ELF-1 (cell line): ENCODE results near the gene GID4.

Experiments
- DNase-seq: peaks from one replicate; pipeline ENCODE4 v3.0.0-alpha.2; 2016; ENCODE audit warnings: low read depth, low spot score

The GID4 gene

DNA sequence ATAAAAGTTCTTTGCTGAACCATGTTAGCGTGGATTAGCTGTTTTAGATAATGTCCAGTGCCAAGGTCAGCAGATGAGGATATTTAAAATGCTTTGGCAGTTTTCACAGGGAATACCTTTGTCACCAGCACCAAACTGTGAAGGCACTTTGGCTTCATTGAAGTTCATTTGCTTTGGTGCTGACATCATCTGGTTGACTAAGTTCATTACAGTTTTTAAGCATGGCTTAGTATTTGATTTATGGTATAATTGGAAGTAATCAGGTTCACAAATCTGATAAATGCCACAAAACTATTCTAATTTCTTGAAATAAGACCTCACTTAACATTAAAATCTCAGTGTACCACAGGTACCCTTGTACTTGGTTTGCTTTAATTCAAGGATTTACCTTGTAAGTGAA lies 4.3 kb downstream of the GID4 start:
- no peak for DNase-seq

DNA sequence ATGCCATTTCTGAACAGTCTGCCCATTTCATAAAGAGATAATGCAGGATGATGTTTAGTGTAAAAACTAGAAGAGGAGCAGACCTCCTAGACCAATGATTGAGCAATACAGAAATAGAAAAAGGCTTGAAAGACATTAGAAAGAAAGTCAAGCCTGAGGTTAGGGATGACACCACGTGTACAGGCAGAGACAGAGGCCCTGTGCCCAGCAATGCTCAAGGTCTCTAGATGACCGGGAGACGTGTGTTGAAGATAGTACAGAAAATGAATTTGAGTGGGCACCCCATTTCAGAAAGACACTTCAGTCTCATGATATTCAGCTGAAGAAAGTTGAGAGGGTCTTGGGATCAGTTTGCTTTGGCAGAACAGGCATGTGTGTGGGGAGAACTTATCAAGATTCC lies 5.4 kb downstream of the GID4 start:
- DNase-seq, result no peak

DNA sequence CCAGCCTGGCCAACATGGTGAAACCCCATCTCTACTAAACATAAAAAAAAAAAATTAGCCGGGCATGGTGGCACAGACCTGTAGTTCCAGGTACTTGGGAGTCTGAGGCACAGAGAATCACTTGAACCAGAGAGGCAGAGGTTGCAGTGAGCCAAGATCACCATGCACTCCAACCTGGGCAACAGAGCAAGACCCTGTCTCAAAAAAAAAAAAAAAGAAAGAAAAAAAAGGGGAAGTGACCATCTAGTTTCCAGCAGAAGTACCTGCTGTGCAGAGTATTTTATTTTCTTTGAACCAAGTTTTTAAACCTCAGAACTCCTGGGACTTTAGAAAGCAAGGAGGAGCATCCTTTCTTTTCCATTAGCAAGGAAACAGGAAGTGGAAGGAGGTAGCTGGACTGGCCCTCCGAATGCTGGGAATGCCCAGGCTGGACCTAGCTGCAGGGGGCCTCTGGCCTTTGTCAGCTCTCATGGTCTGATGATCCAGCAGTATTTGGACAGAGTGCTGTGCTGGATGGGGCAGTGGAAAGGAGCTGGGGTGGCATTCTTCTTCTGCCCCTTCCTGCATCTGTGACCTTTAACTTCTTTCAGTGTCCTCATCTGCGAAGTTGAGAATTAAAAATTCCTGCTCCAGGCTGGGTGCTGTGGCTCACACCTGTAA lies 6.6 kb downstream of the GID4 start:
- DNase-seq, result no peak

DNA sequence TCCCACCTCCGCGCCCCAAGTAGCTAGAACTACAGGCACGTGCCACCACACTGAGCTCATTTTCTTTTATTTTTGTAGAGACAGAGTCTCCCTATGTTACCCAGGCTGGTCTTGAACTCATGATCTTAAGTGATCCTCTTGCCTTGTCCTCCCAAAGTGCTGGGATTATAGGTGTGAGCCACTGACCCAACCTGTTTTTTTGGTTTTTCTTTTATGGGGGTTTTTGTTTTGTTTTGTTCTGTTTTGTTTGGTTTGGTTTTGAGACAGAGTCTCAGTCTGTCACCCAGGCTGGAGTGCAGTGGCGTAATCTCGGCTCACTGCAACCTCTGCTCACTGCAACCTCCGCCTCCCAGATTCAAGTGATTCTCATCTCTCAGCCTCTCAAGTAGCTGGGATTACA lies 16.4 kb downstream of the GID4 start:
- DNase-seq, result no peak

DNA sequence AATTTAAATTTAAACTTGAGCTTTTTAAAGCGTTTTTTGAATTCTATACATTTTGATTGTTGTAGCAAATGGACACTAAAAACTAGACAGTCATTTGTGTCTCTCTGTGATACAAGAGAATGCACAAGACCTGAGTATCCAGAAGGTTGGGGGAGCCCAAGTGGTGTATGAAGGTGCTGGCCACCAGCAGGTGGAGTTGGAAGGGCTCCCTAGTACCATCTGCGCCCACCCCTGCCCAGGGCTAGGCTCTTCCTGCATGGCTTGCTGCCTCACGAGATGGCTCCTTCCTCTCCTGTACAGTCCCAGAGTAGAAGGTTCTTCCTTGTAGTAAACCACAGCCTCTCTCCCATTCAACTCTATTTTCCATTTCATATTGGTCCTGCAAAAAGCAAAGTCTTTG lies 17.0 kb downstream of the GID4 start:
- no peak for DNase-seq

DNA sequence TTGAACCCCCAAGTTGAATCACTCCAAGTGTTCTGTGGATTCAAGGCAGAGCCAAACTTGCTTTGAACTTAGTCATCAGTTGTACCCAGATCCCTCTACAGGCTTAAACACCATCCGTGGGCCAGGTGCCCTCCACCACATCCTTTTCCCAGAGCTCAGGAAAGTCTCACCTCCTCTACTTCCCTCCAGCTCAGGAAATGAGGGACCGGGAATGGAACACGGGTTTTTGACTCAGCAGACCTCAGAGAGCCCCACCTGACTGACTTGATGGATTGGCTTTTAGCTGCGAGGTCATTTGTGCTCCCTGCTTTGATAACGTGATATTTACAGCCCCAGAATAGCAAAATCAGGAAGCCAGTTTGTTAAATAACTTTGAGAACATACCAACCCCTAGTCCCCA lies 20.1 kb downstream of the GID4 start:
- DNase-seq, result no peak

DNA sequence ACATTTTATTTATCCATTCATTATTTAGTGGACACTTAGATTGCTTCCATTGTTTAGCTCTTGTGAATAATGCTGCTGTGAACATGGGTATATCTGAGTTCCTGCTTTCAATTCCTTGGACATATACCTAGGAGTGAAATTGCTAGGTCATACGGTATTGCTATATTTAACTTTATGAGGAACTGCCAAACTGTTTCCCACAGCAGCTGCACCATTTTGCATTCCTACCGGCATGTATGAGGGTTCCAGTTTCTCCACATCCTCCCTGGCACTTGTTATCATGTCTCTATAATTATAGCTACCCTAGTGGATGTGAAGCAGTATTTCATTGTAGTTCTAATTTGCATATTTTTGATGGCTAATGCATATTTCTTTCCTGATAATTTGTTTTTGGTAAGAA lies 24.8 kb downstream of the GID4 start:
- DNase-seq, result no peak

DNA sequence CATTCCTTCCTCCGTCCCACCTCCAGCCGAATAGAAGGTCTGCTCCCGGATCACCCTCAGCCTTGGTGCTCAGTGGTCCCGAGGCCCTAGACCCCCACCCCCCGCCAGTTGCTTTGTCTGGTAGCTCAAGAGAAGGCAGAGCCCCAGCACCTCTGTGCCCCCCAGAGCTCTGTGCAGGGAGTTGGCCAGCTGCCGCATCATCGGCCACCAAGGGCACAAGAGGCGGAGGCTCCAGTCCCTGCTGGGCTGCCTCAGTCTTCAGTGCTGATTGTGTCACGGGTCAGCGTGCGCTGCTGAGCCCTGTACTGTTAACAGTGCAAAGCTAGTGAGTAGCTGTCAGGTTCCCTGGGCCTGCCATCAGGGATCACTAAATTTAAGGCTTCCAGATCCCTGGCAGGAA lies 26.3 kb downstream of the GID4 start:
- DNase-seq, result no peak

DNA sequence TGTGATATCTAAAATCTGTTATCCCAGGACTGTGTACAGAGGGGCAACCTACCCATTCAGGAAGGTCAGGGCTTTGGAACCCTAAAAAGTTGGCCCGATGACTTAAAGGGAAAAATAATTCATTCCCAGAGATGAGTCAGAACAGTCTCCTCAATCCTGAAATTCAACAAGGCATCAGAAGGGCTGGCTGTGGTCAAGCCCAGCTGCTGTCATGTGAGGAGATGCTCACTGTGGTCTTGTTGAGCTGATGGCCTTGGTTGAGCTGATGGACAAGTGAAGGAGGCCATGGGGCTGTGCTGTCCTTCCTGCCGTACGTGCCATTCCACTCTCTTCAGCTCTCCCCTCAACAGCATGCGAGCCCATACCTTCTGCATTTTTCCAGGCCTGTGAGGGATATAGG lies 27.7 kb downstream of the GID4 start:
- no peak for DNase-seq

DNA sequence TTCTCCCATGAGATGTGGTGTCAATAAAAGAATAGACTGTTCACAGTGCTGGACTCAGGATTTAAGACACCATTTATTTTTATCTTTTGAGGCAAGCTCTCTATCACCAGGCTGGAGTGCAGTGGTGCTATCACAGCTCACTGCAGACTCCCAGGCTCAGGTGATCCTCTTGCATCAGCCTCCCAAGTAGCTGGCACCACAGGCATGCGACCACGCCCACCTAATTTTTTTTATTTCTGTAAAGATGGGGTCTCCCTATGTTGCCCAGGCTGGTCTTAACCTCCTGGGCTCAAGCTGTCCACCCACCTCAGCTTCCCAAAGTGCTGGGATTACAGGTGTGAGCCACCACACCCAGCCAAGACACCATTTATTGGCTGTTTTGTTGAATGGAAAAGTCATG lies 29.9 kb downstream of the GID4 start:
- DNase-seq, result no peak

DNA sequence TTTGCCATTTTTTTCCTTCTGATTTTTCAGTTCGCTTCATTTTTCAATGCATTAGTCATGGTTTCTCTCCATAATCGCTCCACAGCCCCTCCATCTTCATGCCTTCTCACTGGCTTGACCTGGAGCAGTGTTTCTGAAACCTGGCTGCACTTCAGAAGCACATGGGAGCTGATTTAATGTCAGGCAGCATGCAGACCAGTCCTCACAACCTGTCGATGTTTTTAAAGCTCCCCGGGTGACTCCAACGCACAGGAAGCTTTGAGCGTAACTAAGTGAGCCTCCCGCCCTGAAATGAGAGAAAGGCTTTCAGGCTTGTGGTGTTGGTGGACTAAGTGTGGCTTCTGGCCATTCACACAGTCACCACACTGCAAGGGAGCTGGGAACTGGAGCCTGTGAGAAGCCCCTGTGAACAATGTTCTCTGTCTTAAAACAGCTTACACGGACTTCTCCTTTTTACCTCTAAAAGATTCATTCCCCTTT lies 31.7 kb downstream of the GID4 start:
- peak; percentile 50 for DNase-seq

DNA sequence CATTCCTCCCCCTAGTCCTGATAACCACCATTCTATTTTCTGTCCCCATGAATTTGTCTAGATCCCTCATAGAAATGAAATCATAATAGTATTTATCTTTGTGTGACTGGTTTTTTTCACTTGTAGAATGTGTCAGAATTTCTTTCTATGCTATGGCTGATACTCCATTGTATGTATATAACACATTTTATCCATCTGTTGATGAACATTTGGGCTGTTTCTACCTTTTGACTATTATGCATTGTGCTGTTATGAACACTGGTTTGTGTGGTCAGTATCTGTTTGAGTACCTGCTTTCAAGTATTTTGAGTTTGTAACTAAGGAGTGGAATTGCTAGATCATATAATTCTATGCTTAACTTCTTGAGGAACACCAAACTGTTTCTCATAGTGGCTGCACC lies 32.5 kb downstream of the GID4 start:
- no peak for DNase-seq

DNA sequence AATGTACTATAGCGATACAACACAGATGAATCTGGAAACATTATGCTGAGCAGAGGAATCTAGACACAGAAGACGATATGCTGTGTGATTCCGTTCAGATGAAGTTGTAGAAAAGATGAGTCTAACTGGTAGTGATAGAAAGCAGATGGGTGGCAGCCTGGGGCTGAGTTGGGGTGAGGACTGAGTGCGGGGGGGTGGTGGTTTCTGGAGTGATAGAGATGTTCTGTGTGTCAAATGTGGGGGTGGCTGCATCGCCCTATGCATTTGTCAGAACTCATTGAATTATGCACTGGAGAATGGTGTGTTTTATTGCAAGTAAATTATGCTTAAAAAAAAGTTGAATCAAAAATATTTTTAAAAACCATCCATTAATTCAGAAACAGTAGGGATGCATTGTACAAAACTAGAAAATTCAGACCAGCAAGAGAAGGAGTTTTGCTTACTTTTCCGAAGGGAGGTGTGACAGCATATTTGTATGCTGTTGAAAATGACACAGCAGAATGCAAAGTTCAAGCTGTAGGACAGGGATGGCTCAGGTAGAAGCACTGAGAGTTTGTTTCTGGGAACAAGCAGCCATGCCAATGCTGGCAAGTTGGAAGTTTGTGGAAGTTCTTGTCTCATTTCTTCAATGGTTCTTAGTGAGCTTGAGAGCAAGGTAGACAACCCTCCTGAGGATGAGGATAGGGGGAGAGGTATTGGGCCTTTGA lies 35.5 kb downstream of the GID4 start:
- DNase-seq, result no peak

DNA sequence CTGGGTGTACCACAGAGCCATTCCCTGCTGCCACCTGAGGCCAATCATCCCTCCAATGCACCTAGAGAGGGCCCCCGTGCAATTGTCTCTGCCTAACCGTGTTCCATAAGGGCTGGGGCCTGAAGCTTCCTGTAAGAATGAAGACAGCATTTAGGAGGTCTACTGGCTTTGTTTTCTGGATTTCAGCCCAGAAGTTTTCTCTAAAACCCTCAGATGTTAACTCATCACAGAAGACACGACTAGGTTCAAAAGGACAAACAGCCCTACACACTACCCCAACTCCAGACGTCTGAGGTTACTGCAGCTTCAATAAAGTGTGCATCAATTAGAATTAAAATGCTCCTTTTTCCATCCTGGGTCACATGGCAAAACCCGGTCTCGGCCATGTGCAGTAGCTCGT lies 37.7 kb downstream of the GID4 start:
- no peak for DNase-seq

DNA sequence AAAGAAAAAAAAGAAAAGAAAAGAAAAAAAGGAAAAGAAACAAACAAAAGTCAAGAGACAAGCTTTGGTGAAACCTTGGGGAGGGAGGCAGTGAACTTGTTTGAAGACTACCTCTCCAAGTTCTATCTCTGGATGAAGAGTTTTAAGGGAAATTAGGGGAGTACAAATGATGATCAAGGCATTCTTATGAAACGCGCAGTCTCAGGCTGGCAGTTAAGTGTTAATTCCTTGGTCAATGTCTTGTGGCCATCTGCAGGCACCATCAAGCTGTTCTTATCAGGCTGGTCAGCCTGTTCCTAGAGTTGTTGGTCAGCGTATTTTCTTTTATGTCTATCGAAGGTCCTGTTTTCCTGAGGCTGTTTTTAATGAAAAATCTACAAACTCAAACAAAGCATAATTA lies 40.3 kb downstream of the GID4 start:
- DNase-seq, result no peak

DNA sequence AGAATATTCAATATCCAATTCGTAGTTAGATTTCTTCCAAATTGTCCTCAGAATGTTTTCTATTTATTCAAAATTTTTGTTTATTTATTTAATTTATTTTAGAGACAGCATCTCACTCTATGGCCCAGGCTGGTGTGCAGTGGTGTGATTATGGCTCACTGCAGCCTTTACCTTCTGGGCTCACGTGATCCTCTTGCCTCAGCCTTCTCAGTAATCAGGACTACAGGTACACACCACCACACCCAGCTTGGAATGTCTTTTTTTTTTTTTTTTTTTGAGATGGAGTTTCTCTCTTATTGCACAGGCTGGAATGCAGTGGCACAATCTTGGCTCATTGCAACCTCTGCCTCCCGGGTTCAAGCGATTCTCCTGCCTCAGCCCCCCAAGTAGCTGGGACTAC lies 45.0 kb downstream of the GID4 start:
- DNase-seq, result no peak

DNA sequence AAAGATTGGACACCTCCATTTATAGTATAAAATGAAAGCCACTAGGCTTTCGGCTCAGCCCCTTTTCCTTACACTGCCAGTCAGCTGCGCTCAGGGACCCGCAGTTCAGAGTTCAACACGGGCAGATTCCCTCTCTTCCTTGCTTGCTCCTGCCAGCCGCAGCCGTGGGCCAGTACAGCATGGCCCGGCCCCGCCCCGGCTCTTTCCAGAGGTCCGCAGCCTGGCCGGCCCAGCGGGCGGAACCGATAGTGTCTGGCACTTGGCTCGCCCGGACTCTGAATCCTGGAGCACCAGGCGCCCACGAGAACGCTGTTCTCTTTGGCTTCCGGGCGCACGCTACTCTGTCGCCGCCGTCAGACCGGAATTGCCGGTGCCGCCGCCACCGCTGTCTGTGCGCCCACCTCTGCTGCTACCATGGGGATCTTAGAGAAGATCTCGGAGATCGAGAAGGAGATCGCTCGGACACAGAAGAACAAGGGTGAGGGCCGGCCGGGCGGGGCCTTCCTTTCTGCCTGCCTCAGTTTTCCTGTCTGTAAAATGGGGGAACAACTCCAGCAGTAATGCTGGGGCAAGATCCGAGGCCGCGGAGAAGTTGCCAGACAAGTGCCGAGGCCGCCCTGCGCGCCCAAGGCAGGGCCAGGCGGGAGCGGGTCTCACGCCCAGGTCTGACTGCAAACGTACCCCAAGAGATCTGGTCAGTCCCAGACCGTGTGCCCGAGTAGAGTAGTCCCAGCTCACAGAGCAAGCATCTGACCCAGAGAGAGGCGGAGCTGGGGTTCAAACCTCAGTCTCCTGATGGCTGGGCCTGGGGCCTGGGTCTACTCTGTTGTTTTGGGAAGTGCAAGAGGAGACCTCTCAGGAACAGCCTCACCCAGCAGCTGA lies 48.6 kb downstream of the GID4 start, which contains the start of gene DRG2:
Gene DRG2 (plus strand): TSS at position 339 of the 882 bp plus-strand sequence. CDS start 76 bp downstream, at position 415.
- DNase-seq, result peak; percentile 97

DNA sequence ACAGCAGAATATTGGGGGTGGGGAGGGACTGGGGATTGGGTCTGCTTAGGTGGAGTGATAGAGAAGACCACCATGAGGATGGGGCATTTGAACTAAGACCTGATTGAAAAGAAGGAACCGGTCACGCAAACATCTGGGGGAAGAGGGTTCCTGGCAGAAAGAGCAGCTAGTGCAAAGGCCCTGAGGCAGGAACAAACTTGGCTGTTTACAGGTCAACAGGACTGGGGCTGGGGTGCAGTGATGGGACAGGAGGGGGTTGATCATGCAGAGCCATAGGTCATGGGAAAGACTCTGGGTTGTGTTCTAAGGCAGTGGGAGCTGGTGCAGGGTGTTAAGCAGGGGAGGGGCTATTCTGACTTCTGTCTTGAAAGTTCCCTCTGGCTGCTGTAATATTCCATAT lies 50.4 kb downstream of the GID4 start:
- DNase-seq, result no peak

DNA sequence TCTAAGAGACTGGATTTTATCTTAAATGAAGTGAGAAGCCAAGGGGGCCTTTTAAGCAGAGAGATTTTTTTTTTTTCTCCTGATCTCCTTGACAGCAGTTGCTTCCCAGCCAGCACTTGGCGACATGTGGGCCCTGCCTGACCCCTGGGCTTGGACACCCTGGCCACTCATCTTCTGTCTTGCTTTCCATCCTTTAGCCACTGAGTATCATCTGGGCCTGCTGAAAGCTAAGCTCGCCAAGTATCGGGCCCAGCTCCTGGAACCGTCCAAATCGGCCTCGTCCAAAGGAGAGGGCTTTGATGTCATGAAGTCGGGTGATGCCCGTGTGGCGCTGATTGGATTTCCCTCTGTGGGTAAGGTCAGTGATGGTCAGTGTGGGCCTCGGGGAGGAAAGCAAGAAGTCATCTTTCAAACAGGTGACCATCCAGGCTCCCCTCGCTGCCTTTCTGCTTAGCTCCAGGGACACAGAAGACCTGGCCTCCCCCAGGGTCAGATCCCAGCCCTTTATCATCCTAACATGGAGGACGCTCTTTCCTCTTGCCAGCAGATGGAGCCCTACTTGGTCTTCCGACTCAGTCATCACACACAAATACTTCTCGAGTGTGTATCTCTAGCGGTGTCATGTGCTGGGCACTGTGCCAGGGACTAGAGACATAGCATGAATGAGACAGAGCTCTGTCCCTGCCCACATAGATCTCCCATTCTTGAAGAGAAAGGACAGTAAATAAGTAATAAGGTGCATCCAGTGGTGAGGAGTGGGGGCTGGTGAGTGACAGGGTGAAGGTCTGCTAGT lies 54.6 kb downstream of the GID4 start:
- DNase-seq, result peak; percentile 34

DNA sequence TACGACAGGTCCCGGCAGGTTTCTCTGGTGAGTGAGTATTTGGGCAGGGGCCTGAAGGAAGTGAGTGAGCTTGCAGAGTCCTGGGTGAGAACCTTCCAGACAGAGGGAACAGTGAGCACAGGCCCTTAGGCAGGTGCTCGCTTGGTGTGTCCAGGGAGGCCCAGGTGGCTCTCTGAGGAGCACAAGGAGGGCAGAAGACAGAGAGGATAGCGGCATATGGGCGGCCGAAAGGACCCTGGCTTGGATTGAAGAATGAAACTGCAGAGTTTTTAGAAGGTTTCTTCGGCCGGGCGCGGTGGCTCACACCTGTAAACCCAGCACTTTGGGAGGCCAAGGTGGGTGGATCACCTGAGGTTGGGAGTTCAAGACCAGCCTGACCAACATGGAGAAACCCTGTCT lies 55.2 kb downstream of the GID4 start:
- DNase-seq, result no peak

DNA sequence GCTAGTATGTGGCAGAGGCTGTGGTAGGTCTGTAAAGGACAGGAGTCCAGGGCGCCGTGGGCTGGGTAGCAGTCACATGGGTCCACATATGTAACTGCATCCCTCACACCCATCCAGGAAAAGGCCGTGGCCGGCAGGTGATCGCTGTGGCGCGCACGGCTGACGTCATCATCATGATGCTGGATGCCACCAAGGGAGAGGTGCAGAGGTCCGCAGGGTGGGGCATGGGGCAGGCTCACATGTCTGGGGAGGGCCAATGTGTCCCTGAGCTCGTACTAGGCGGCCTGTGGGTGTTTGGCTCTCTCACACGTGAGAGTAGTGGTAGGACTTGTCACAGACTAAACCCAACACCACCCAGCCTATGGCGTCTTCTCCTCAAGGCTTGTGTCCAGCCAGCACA lies 60.3 kb downstream of the GID4 start:
- DNase-seq, result no peak

DNA sequence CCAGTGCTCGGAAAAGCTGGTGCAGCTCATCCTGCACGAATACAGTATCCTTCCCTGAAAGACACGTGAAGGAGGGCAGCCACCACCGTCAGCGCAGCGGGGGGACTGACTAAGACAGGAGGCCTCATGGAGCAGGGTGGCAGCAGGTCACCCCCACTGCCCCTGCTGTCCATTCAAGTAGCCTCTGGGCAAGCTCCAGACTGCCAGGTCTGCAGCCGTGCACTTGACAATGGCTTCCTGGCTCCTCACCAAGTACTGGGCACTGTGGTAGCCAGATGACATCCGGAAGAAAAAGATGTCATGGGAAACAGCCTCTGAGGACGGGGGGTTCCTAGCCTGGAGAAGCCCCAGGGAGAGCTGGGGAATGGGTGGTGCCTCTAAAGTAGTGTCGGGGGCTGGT lies 61.4 kb downstream of the GID4 start:
- DNase-seq, result no peak
